ENCODE data around the gene SERTM1. TPM values are rescaled to one million over a fixed set of nuclear protein-coding genes. Genes with fewer than 3 reads are reported as not detected.

Gene SERTM1
- total RNA-seq, 1 donor from 2014 or later: 0.09 TPM

DNA sequence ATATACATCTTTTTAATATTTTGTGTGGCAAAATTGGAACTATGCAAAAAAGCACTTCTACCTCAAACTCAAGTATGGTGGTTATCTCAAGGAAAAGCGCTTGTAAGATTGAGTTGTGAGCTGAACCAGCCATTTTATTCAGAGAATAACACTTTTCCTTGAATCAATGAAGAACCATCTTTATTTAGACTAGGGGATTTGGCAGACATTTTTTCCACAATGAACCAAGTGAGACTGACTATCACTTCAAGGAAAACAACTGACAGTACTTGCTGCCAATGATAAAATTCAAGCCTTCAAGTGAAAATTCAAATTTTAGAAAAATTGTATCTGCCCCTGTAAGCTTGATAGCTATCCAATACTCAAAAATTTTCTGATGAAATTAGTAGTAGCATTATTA lies 23.2 kb upstream of the SERTM1 start:
- H3K9me3 Mint-ChIP-seq: peaks cover 2% of the 10 kb centered on the region
- no peak overlapping the region for H3K4me3 Mint-ChIP-seq
- H3K27ac Mint-ChIP-seq (ENCODE audit: unreplicated experiment): no peak overlapping the region
- H3K36me3 Mint-ChIP-seq (ENCODE audit: low read depth): no peaks in the 10 kb centered on the region
- DNase-seq (ENCODE audit: low read depth, low spot score): no peak
- TF ChIP-seq CTCF (conservative IDR thresholded peaks at IDR 0.05): no peak
- H3K4me1 Mint-ChIP-seq: no peaks in the 10 kb centered on the region
- no peaks in the 10 kb centered on the region for H3K27me3 Mint-ChIP-seq (ENCODE audit: low read depth)

- Mint-ChIP-seq H3K4me3 (no peak overlapping the region), H3K27ac (ENCODE audit: unreplicated experiment) (no peak overlapping the region)
- no peak for TF ChIP-seq CTCF (conservative IDR thresholded peaks at IDR 0.05)
These were observed 8.2 kb upstream of the SERTM1 start for GRCh38 chr13:36665630-36666029.

DNA sequence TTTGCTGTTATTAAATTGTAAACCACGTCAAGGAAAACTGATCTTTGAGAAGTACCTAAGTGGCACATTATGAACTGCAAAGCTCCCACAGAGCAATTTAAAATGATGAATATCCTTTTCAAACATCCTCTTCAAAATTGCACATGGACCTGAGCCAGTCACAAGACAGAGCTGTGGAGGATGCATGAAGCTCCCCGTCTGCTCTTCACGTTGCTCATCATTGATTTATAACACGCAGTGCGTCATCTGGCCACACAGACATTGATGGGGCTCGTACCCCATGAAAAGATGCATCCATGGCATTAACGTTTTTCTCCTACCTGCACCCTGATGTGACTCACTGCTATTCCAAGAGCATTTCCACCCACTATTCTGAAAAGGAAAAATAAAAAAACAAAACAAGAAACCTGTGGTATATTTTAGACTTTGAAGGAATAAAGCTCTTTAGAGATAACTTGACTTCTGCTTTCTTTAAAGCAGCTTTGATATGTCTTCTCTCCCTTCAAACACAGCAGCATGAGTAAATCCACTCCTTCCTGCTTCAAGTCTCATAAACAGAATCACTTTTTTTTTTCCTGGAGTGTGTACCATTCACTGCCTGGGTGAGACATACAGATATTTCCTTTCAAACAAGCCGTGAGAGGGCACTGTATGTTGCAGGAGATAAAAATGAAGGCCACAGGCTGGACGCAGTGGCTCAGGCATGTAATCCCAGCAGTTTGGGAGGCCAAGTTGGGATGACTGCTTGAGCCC lies 7.2 kb upstream of the SERTM1 start:
- TF ChIP-seq CTCF (conservative IDR thresholded peaks at IDR 0.05): no peak
- H3K27ac Mint-ChIP-seq (ENCODE audit: unreplicated experiment): no peak overlapping the region
- DNase-seq (ENCODE audit: low read depth, low spot score): no peak
- H3K4me1 Mint-ChIP-seq: no peaks in the 10 kb centered on the region
- H3K4me3 Mint-ChIP-seq: no peak overlapping the region
- peaks cover 38% of the 10 kb centered on the region for H3K27me3 Mint-ChIP-seq (ENCODE audit: low read depth)
- H3K36me3 Mint-ChIP-seq (ENCODE audit: low read depth): no peaks in the 10 kb centered on the region
- H3K9me3 Mint-ChIP-seq: no peaks in the 10 kb centered on the region

More at GRCh38 chr13:36665630-36666029, 8.2 kb upstream of the SERTM1 start:
- Mint-ChIP-seq H3K36me3 (ENCODE audit: low read depth) (no peaks in the 10 kb centered on the region), H3K27me3 (ENCODE audit: low read depth) (peaks cover 31% of the 10 kb centered on the region), H3K9me3 (no peaks in the 10 kb centered on the region), H3K4me1 (no peaks in the 10 kb centered on the region)
- no peak for DNase-seq (ENCODE audit: low read depth, low spot score)

DNA sequence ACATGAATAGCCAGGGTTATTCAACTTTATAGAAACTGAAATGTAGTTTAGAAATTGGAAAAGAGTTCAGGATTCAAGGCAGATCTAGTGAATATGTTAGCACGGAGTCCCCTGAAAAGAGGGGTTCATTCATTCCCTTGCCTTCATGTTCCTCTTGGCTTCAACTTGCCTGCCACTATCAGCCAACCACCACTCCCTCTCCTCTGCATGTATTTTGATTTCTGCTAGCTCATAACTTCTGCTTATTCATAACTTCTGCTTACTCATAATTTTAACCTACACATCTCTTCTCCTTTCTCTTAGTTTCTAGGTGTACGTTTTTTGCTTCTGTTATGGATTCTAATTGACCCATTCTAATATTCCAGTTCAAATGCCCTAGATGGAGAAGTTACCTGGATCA lies 5.5 kb upstream of the SERTM1 start:
- Mint-ChIP-seq H3K36me3 (ENCODE audit: low read depth) (no peaks in the 10 kb centered on the region), H3K4me1 (peaks cover 1% of the 10 kb centered on the region), H3K9me3 (no peaks in the 10 kb centered on the region), H3K4me3 (no peak overlapping the region), H3K27ac (ENCODE audit: unreplicated experiment) (no peak overlapping the region), H3K27me3 (ENCODE audit: low read depth) (peaks cover 54% of the 10 kb centered on the region)
- no peak for DNase-seq (ENCODE audit: low read depth, low spot score)
- no peak for TF ChIP-seq CTCF (conservative IDR thresholded peaks at IDR 0.05)

GRCh38 chr13:36673352-36673751 lies 468 bp upstream of the SERTM1 start:
- H3K9me3 Mint-ChIP-seq: no peaks in the 10 kb centered on the region
- H3K27ac Mint-ChIP-seq (ENCODE audit: unreplicated experiment): no peak overlapping the region
- peaks cover 15% of the 10 kb centered on the region for H3K4me1 Mint-ChIP-seq
- DNase-seq (ENCODE audit: low read depth, low spot score): no peak
- no peaks in the 10 kb centered on the region for H3K36me3 Mint-ChIP-seq (ENCODE audit: low read depth)
- TF ChIP-seq CTCF (conservative IDR thresholded peaks at IDR 0.05): no peak
- peak overlapping the region; percentile 84 for H3K4me3 Mint-ChIP-seq
- peaks cover 88% of the 10 kb centered on the region for H3K27me3 Mint-ChIP-seq (ENCODE audit: low read depth)

All from neural crest cell (in vitro differentiated cells).